Spinal cord (tissue), 10 donors: ENCODE measurements around the gene TMEM203. TPM values are rescaled to one million over a fixed set of nuclear protein-coding genes. Genes with fewer than 3 reads are reported as not detected.
"Not testable (repeated sequence)": the region's sequence is repeated elsewhere in the genome, so short reads cannot be mapped to it uniquely, and the experiment has no call there.

ENCODE experiments used
- DNase-seq, 6 donors: peaks; one replicate each; pipeline versions ENCODE4 v3.0.0 to v3.0.0-alpha.2; 2013 to 2015; ENCODE audit warnings: low spot score in 6 of 6, low read depth in 4 of 6
- H3K27ac ChIP-seq: one replicate; pipeline ENCODE4 v1.5.1; 2013; ENCODE audit warnings: low read depth, low read length, control low read depth
- H3K27me3 ChIP-seq: one replicate; pipeline ENCODE4 v1.6.1; 2013; ENCODE audit warnings: low read length; ENCODE audit not compliant: control insufficient read depth, insufficient read depth
- H3K36me3 ChIP-seq: one replicate; pipeline ENCODE4 v1.6.1; 2013; ENCODE audit warnings: low read length; ENCODE audit not compliant: control insufficient read depth, insufficient read depth
- H3K4me1 ChIP-seq: one replicate; pipeline ENCODE4 v1.6.1; 2013; ENCODE audit warnings: low read length; ENCODE audit not compliant: control insufficient read depth, insufficient read depth
- H3K4me3 ChIP-seq: one replicate; pipeline ENCODE4 v1.5.1; 2013; ENCODE audit warnings: low read depth, low read length, control low read depth
- H3K9me3 ChIP-seq: one replicate; pipeline ENCODE4 v1.6.1; 2013; ENCODE audit warnings: low read length; ENCODE audit not compliant: control insufficient read depth, insufficient read depth
- WGBS: methylation state at CpG from one replicate; pipeline ENCODE4 v1.1.5; 2013; ENCODE audit warnings: missing lambda C conversion rate; ENCODE audit not compliant: insufficient coverage; 5-methylcytosine and 5-hydroxymethylcytosine counted together
- polyA plus RNA-seq, 2 donors: library from polyadenylated mRNA; unstranded; fragments of 120-200 nt; gene quantifications; one replicate each; pipeline ENCODE4 v1.2.1, GENCODE V29; 2013; ENCODE audit not compliant: insufficient read length in 2 of 2
- total RNA-seq, 2 donors: library from RNA; depleted of rRNA in 1 of 2; stranded (reverse); fragments of 120-200 nt in 1 of 2; fragments of >200 nt in 1 of 2; gene quantifications; one replicate each; pipeline versions ENCODE4 v1.2.3 to v1.2.4, GENCODE V29; 2013 to 2014
- donor health status: healthy.

Gene TMEM203
- total and polyA plus RNA-seq, 4 donors = 28.5 to 50.7 (median 41.4) TPM

DNA sequence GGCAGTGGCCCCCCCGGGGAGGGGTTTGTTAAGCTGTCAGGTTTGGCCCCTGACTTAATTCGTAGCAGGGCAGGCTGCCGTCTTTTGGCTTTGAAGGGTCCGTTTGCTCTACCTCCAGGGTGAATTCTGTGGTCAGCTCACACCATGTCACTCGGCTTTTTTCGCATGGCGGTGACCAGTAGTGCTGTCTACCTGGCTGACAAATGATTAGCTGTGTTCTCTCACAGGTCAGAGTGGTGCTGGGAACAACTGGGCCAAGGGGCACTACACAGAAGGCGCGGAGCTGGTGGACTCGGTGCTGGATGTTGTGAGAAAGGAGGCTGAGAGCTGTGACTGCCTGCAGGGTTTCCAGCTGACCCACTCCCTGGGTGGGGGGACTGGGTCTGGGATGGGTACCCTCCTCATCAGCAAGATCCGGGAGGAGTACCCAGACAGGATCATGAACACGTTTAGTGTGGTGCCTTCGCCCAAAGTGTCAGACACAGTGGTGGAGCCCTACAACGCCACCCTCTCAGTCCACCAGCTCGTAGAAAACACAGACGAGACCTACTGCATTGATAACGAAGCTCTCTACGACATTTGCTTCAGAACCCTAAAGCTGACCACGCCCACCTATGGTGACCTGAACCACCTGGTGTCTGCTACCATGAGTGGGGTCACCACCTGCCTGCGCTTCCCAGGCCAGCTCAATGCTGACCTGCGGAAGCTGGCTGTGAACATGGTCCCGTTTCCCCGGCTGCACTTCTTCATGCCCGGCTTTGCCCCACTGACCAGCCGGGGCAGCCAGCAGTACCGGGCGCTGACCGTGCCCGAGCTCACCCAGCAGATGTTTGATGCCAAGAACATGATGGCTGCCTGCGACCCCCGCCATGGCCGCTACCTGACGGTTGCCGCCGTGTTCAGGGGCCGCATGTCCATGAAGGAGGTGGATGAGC is 37.1 kb upstream of the TMEM203 start:
- WGBS = 78% methylated on average over 35 of the region's 36 CpGs
- peak overlapping the region; percentile 66 for H3K4me3 ChIP-seq
- H3K36me3 ChIP-seq = peaks cover 50% of the 10 kb centered on the region
- no peaks in the 10 kb centered on the region for H3K27me3 ChIP-seq
- no peak overlapping the region for H3K27ac ChIP-seq
- DNase-seq = no peak
- H3K4me1 ChIP-seq = peaks cover 66% of the 10 kb centered on the region
- H3K9me3 ChIP-seq = no peaks in the 10 kb centered on the region

DNA sequence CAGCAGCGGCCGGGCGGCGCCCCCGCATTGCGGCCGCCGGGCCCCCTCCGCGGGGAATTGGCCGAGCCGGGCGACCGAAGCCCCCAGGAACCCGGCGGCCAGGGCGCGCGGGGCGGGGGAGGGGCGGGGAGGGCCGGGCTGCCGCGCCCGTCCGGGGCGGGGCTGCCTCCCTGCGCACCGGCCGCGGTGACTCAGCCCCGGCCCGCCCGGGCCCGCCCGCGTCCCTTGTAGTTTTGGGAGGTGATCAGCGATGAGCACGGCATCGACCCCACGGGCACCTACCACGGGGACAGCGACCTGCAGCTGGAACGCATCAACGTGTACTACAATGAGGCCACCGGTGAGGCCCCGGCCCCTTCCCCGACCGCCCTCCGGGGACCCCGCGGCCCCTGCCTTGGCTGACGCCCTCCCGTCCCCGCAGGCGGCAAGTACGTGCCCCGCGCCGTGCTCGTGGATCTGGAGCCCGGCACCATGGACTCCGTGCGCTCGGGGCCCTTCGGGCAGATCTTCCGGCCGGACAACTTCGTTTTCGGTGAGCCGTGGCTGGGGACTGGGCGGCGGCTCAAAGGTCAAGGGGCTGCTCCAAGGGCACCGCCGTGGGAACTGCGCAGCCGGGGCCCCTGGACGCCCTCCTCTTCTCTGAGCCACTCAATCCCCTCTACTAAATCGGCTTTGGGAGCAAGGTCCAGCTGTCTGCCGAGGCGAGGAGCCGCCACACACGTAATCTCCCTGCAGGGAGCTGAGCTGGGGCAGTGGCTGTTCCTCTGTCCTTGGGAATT is 36.2 kb upstream of the TMEM203 start:
- no peaks in the 10 kb centered on the region for H3K9me3 ChIP-seq
- H3K36me3 ChIP-seq = peaks cover 56% of the 10 kb centered on the region
- under 1% methylated on average over 75 of the region's 83 CpGs for WGBS
- H3K27me3 ChIP-seq = no peaks in the 10 kb centered on the region
- H3K4me1 ChIP-seq = peaks cover 74% of the 10 kb centered on the region
- H3K4me3 ChIP-seq = peak overlapping the region; percentile 66
- H3K27ac ChIP-seq = peak overlapping the region; percentile 33
- DNase-seq = no peak

DNA sequence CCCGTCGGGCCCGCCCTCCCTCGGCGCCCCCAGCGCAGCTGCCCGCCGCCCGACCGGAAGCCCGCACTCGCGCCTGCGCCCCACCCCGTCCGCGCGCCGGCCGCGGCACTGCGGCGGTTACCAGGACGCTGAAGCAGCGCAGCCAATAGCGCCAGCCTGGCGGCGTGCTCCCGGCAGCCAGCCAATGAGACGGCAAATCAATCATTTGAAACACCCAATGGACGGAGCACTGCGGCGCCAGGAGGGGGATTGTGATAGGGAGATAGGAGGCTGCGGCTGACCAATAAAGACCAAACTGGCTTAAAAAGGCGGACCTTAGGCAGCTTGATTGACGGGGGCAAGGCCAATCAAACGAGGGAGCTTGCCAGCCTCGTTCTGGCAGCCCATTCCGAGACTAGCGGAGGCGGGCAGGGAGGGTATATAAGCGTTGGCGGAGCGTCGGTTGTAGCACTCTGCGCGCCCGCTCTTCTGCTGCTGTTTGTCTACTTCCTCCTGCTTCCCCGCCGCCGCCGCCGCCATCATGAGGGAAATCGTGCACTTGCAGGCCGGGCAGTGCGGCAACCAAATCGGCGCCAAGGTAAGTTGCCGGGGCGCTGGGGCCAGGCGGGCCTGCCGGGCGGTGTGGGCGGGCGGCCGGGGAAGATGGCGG is 35.5 kb upstream of the TMEM203 start, which contains the start of gene TUBB4B:
Gene TUBB4B, plus strand, starts transcription at position 447 of the 649 bp plus-strand sequence. Its CDS starts 74 bp downstream, at position 521.
- H3K4me3 ChIP-seq = peak within 1 kb of the TSS; percentile 66
- no peaks in the 10 kb centered on the region for H3K27me3 ChIP-seq
- H3K36me3 ChIP-seq = peaks cover 59% of the 10 kb centered on the region
- H3K9me3 ChIP-seq = no peaks in the 10 kb centered on the region
- H3K4me1 ChIP-seq = peaks cover 81% of the 10 kb centered on the region
- H3K27ac ChIP-seq = peak within 1 kb of the TSS; percentile 95
- peak; percentile 96 to 100 (median 99) for DNase-seq
- WGBS = 0% methylated on average over 67 of the region's 67 CpGs

DNA sequence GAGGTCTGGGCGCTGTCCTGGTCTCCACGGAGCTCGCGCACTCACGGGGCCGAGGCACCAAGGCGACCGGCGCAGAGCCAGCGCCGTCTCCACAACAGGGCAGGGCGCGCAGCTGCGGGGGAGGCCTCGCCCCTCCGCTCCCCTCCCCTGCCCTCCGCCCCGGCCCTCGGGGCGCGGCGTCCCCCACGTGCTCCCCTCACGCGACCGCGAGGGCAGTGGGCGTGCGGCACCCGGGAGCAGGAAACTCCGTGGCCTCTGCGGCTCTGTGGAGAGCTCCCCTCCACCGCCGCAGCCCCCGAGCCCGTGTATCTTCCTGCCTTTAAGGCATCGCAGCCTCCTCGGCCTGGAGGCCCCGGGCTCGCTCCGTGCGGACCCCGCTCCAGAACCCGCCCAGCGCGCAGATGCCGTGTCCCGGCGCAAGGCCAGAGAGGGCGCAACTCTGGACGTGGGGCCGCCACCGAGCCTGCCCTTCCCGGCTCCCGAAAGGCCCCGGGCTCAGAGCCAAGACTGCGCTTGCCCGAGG is 34.9 kb upstream of the TMEM203 start:
- Histone ChIP-seq H3K27me3 (no peaks in the 10 kb centered on the region), H3K27ac (peak overlapping the region; percentile 95), H3K4me1 (peaks cover 84% of the 10 kb centered on the region), H3K36me3 (peaks cover 64% of the 10 kb centered on the region), H3K4me3 (peak overlapping the region; percentile 61), H3K9me3 (no peaks in the 10 kb centered on the region)
- 0% methylated on average over 58 of the region's 58 CpGs for WGBS
- DNase-seq = peak in 3 of 6 donors; percentile 63 to 91 (median 82)

DNA sequence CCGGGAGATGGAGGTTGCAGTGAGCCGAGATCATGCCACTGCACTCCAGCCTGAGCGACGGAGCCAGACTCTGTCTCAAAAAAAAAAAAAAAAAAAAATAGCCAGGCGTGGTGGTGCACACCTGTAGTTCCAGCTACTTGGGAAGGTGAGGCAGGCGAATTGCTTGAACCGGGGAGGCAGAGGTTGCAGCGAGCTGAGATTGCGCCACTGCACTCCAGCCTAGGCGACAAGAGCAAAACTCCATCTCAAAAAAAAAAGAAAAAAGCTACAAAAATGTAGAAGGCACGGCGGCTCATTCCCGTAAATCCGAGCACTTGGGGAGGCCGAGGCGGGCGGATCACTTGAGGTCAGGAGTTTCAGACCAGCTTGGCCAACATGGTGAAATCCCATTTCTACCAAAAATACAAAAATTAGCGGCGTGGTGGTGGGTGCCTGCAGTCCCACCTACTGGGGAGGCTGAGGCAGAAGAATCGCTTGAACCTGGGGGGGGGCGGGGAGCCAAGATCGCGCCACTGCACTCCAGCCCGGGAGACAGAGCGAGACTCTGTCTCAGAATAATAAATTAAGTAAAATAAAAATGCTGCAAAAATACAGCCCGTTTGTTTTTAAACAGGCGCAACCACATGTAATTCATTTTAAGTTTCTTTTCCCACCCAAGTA is 34.2 kb upstream of the TMEM203 start:
- DNase-seq, H3K9me3 ChIP-seq, H3K27me3 ChIP-seq: not testable (repeated sequence)
- WGBS = 47% methylated on average over 3 of the region's 27 CpGs
- H3K4me1 ChIP-seq = peaks cover 81% of the 10 kb centered on the region
- H3K27ac ChIP-seq = peak overlapping the region; percentile 95
- H3K36me3 ChIP-seq = peaks cover 64% of the 10 kb centered on the region
- H3K4me3 ChIP-seq = peak overlapping the region; percentile 61

DNA sequence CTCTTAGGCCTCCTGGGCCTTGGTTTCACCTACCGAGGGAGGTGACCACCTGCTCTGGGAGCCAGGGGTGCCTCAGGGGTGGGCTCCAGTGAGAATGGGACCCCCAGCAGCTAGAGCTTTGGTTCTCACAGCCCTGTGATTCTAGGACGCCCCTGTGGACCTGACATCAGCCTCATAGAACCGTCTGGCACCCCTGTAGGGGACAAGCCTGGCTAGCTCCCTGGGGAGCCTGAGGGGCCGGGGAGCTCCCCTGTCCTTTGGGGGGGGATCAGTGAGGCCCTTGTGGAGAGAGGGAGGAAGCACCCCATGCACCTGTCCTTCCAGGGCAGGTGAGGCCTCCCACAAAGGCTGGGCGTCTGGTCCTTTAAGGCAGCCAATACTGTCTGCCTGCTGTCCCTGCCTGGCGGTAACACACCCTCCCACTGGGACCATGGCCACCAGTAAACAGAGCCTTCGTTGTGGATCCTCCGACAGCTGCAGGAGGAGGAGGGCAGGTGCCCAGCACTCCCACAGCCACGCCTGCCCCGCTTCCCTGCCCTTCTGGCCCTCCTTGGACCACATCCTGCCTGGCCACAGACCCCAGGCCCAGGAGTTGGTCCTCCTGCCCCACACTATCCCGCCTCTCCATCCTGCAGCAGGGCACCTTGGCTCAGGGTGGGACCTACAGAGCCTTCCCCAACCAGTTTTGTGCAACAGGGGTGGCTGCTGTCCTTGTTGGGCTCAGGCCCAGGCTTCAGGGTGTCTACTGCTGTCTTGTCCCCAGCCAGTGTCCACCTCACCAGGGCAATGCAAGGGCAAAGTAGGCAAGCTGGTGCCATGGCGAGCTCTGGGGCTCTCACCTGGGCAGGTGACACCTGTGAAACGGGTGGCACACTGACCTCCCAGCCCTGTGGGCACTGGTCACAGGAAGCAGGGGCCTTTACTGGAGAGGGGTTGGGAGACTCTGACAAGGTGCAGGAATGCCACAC is 32.6 kb upstream of the TMEM203 start:
- Histone ChIP-seq H3K4me3 (no peak overlapping the region), H3K27me3 (no peaks in the 10 kb centered on the region)
- WGBS = 50% methylated on average over 12 of the region's 13 CpGs

DNA sequence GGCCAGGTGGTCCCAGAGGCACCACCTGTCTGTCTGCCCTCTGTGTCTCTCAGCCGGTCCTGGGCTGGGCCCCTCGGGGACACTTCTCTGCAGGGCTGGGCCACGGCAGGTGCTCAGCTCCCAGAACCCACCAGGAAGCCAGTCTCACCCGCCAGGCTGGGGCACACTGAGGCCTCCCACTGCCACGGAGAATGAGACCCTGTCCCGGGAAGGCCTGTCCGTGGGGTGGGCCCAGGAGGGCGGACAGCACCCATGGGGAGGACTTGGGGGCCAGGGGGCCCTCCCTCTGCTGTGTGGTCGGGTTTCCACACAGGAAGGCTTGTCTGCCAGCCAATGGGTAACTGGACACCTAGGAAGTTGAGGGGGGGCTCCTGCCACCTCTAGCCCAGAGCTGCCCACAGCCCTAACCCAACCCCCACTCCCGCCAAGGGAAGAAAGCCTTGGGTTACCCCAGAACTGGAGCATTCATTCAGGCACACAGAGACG is 31.5 kb upstream of the TMEM203 start:
- Histone ChIP-seq H3K9me3 (no peaks in the 10 kb centered on the region), H3K36me3 (peaks cover 46% of the 10 kb centered on the region), H3K27ac (peak overlapping the region; percentile 58), H3K27me3 (no peaks in the 10 kb centered on the region), H3K4me1 (peaks cover 54% of the 10 kb centered on the region), H3K4me3 (no peak overlapping the region)
- DNase-seq = no peak
- WGBS = 32% methylated on average over 10 of the region's 11 CpGs

More for the DNA sequence above, 32.6 kb upstream of the TMEM203 start:
- Histone ChIP-seq H3K4me1 (peaks cover 65% of the 10 kb centered on the region), H3K27ac (peak overlapping the region; percentile 61), H3K9me3 (no peaks in the 10 kb centered on the region), H3K36me3 (peaks cover 53% of the 10 kb centered on the region)
- DNase-seq = peak in 2 of 6 donors; percentile 14 to 56
